Vagina (tissue), 2 donors: ENCODE data around the gene CX3CL1.

Experiments
- POLR2A ChIP-seq, 2 donors: fragments of 450-650 bp; IDR thresholded peaks; one replicate each; pipeline ENCODE4 v1.6.1; 2017; ENCODE audit warnings: antibody characterized with exemption in 2 of 2, mild to moderate bottlenecking in 2 of 2, moderate library complexity in 2 of 2
- TF ChIP-seq, protein P1 (sequence below), 3 experiments: fragments of 450-650 bp in 2 of 3; fragments of 200-600 bp in 1 of 3; sonication (generic) in 1 of 3; IDR thresholded peaks; one replicate each; pipeline ENCODE4 v1.5.1; 2017 to 2019; ENCODE audit warnings: antibody characterized with exemption in 3 of 3, mild to moderate bottlenecking in 2 of 3, moderate library complexity in 2 of 3

DNA sequence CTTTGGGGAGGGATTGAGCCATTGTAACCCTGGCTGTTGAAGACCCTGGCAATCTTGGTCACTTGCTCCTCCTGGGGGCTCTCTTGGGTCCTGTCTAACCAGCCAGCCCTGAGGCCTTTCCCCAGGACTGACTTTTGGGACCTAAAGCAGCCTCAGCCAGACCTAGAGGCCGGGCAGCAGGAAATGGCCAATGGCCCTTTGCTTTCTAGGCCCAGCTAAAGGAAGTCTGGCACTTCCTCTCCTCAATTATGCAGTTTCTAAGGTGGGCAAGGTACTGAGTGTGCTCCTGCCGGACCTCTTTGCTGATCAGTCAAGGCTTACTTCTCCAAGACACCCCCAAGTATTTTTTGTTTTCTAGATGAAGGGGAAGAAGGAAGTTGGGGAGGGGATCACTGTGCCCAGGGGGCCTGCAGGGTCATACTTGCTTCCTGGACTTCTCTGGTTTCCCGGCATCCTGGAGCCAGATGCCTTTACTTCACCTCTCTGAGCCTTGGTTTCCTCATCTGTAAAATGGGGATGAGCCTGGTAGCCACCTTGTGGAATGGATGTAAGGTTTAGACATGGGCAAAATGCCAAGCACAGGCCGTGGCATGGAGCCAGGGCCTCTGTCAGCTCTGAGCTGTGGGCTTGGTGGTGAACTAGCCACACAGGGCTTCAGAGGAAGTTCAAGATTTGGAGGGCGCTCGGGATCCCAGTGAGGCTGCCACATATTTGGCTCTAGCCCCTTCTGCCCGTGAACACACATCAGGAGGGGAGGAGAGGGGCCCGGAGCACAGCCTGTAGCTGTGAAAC lies 8.6 kb downstream of the CX3CL1 start:
- TF ChIP-seq, protein P1, sequence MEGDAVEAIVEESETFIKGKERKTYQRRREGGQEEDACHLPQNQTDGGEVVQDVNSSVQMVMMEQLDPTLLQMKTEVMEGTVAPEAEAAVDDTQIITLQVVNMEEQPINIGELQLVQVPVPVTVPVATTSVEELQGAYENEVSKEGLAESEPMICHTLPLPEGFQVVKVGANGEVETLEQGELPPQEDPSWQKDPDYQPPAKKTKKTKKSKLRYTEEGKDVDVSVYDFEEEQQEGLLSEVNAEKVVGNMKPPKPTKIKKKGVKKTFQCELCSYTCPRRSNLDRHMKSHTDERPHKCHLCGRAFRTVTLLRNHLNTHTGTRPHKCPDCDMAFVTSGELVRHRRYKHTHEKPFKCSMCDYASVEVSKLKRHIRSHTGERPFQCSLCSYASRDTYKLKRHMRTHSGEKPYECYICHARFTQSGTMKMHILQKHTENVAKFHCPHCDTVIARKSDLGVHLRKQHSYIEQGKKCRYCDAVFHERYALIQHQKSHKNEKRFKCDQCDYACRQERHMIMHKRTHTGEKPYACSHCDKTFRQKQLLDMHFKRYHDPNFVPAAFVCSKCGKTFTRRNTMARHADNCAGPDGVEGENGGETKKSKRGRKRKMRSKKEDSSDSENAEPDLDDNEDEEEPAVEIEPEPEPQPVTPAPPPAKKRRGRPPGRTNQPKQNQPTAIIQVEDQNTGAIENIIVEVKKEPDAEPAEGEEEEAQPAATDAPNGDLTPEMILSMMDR (IDR thresholded peaks at IDR 0.05), result no peak
- TF ChIP-seq POLR2A (IDR thresholded peaks at IDR 0.05), result no peak
